WI38 (cell line): ENCODE data around the gene FBXO34.

Source experiments
- H3K4me3 ChIP-seq: 2 replicates; pipeline ENCODE4 v1.5.1; 2011; ENCODE audit warnings: low read depth, mild to moderate bottlenecking, control low read depth, low read length
- CTCF ChIP-seq: IDR thresholded peaks from 2 replicates; pipeline ENCODE4 v1.5.1; 2012; ENCODE audit warnings: low read depth, mild to moderate bottlenecking, control low read depth, low read length

Gene FBXO34

GRCh38 chr14:55401751-55402150 is 130.5 kb downstream of the FBXO34 start:
- H3K4me3 ChIP-seq = no peak overlapping the region
- TF ChIP-seq CTCF = no peak
